DOHH2 (cell line): ENCODE data around the gene SH2D6.

ENCODE experiments used
- EZH2phosphoT487 ChIP-seq: fragments of 200-600 bp; sonication (generic); IDR thresholded peaks from 2 replicates; pipeline ENCODE4 v1.6.1; 2017; ENCODE audit warnings: borderline replicate concordance, mild to moderate bottlenecking, antibody characterized with exemption, low read length, moderate library complexity, mixed read lengths
- TF ChIP-seq, protein P1 (sequence below): fragments of 200-600 bp; sonication (generic); IDR thresholded peaks from one replicate; pipeline ENCODE4 v1.5.1; 2014; ENCODE audit warnings: antibody characterized with exemption, mild to moderate bottlenecking, low read depth, low read length; ENCODE audit not compliant: poor library complexity, severe bottlenecking

DNA sequence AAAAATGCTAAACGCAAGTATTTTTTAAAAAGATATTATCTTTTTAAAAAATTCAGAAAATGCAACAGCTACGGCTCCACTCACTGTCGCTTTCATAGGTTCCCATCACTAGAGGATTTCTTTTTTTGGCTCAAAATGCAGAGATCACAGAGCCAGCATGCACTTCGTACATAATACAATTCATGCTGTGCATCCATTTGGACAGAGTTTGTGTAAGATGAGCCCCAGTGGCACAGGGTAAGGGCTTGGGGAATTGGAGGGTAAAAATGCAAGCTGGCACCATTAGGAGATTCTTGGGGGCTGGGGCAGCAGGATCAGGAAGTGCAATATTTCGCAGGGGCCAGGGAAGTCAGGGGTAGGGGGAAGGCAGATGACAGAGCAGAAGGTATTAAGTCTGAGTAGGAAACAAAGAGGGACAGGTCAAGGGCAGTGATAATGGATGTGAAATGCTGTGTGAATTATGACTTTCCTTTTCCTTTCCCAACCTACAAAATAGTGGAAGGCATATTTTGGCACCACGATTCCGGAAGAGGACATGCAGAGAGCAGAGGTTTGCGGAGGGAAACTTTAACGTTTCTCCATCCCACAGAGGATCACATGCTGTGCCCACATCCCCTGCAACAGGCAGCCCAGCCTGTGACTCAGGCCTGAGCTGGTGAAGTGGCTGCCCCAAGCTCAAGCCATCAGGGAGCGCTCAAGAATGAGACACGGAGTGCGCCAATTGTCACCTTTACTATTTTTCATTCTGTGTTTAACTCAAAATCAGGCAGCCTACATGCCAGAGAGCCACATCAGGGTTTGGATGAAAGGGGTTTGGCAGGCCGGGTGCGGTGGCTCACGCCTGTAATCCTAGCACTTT, 13.1 kb upstream of the SH2D6 start:
- TF ChIP-seq, protein P1, sequence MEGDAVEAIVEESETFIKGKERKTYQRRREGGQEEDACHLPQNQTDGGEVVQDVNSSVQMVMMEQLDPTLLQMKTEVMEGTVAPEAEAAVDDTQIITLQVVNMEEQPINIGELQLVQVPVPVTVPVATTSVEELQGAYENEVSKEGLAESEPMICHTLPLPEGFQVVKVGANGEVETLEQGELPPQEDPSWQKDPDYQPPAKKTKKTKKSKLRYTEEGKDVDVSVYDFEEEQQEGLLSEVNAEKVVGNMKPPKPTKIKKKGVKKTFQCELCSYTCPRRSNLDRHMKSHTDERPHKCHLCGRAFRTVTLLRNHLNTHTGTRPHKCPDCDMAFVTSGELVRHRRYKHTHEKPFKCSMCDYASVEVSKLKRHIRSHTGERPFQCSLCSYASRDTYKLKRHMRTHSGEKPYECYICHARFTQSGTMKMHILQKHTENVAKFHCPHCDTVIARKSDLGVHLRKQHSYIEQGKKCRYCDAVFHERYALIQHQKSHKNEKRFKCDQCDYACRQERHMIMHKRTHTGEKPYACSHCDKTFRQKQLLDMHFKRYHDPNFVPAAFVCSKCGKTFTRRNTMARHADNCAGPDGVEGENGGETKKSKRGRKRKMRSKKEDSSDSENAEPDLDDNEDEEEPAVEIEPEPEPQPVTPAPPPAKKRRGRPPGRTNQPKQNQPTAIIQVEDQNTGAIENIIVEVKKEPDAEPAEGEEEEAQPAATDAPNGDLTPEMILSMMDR: no peak
- TF ChIP-seq EZH2phosphoT487: no peak
